WERI-Rb-1 (cell line): ENCODE data around the gene TSPAN3.

Source experiments
- DNase-seq: peaks from one replicate; pipeline ENCODE4 v3.0.0-alpha.2; 2020
- H3K27ac ChIP-seq: fragments of 250-450 bp; sonication (Bioruptor Pico); 2 replicates; pipeline ENCODE4 v1.5.1; 2020; ENCODE audit warnings: mild to moderate bottlenecking, moderate library complexity
- H3K27me3 ChIP-seq: fragments of 250-450 bp; sonication (Bioruptor Pico); 2 replicates; pipeline ENCODE4 v1.5.1; 2021; ENCODE audit warnings: mild to moderate bottlenecking, low read depth, moderate library complexity; ENCODE audit not compliant: insufficient read depth, severe bottlenecking
- H3K36me3 ChIP-seq: fragments of 250-450 bp; sonication (Bioruptor Pico); 2 replicates; pipeline ENCODE4 v1.5.1; 2020; ENCODE audit warnings: mild to moderate bottlenecking, moderate library complexity
- H3K4me3 ChIP-seq: 2 replicates; pipeline ENCODE4 v1.5.1; 2011; ENCODE audit warnings: low read depth, mild to moderate bottlenecking, control low read depth, low read length
- H3K9me3 ChIP-seq: fragments of 250-450 bp; sonication (Bioruptor Pico); 2 replicates; pipeline ENCODE4 v1.5.1; 2021; ENCODE audit warnings: mild to moderate bottlenecking, moderate library complexity; ENCODE audit not compliant: severe bottlenecking
- TF ChIP-seq, protein P1 (sequence below): IDR thresholded peaks from 2 replicates; pipeline ENCODE4 v1.5.1; 2011; ENCODE audit warnings: low read depth, mild to moderate bottlenecking, control low read depth, inconsistent platforms, low read length

Gene TSPAN3

DNA sequence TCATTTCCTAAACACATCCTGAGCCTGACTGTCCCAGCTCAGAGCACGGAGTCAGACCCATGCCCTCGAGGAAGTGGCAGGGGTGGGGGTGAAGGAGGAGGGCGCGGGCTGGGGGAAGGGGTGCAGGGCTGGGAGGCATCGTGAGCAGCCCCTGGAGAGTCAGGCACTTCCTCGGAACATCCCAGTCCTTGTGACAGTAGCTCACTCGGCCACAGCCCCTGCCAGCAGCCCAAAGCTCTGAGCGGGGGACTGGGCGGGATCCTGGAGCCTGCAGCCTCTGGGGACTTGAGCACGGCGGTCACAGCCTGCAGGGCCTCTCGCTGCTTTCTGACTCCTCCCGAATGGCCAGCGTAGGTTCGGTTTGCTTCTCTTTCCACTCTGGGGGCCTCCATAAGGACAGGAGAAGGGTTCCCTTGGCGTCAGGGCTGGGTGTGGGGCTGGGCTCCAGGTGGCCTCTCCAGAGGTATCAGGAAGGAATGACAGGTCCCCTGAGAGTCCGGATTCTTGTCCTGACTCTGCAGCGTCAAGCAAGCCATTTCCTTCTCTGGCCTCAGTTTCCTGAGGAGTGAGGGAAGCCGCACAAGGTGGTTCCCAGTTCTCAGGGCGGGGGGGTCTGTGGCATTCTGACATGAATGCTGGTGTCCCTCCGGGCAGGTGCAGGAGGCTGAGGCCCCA lies 55.1 kb downstream of the TSPAN3 start:
- TF ChIP-seq, protein P1, sequence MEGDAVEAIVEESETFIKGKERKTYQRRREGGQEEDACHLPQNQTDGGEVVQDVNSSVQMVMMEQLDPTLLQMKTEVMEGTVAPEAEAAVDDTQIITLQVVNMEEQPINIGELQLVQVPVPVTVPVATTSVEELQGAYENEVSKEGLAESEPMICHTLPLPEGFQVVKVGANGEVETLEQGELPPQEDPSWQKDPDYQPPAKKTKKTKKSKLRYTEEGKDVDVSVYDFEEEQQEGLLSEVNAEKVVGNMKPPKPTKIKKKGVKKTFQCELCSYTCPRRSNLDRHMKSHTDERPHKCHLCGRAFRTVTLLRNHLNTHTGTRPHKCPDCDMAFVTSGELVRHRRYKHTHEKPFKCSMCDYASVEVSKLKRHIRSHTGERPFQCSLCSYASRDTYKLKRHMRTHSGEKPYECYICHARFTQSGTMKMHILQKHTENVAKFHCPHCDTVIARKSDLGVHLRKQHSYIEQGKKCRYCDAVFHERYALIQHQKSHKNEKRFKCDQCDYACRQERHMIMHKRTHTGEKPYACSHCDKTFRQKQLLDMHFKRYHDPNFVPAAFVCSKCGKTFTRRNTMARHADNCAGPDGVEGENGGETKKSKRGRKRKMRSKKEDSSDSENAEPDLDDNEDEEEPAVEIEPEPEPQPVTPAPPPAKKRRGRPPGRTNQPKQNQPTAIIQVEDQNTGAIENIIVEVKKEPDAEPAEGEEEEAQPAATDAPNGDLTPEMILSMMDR: no peak
- no peaks in the 10 kb centered on the region for H3K27me3 ChIP-seq
- no peak overlapping the region for H3K4me3 ChIP-seq
- H3K27ac ChIP-seq: no peak overlapping the region
- DNase-seq: no peak
- no peaks in the 10 kb centered on the region for H3K9me3 ChIP-seq
- no peaks in the 10 kb centered on the region for H3K36me3 ChIP-seq

DNA sequence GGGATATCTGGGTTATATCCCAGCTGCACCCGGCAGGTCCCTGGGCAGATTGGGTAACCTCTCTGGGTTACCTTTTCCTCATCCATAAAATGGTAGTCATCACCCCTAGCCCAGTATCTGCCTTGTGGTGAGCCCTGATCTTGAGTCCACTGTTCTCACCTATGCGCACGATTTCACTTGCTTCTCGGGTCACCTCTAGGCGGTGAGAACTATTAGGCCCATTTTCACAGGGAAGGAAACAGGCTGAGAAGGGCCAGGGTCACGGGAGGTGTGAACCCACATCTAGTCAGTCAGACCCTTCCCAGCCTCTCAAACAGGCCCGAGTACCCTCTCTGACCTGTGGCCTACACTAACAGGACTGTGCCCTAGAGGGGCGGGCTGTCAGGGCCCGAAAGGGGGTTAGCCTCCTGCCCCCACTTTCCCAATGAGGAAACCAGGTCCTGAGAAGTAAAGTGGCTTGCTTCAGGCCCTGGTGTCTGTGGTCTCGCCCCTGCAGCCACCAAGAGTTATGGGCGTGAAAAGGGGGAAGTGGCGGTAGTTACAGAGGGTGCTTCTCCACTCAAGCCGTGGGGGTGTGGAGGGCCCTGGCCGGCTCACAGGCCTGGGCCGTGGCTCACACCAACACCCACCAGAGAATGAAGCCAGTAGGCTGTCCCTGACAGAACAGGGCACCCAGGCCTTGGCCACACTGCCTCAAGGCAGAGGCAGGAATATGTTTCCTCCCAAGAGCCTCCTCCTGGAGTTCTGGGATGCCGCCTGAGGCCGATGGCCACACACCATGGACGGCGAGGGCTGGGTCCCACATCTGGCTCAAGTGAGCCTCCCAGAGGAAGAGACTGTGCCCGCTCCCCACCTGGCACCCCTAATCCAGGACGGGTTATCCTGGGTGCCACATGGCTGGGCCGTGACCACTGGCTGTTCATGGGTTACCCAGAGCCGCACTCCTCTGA lies 56.5 kb downstream of the TSPAN3 start:
- no peak for DNase-seq
- H3K36me3 ChIP-seq: no peaks in the 10 kb centered on the region
- no peaks in the 10 kb centered on the region for H3K9me3 ChIP-seq
- H3K27me3 ChIP-seq: no peaks in the 10 kb centered on the region
- no peak overlapping the region for H3K4me3 ChIP-seq
- H3K27ac ChIP-seq: no peak overlapping the region
- TF ChIP-seq, protein P1: no peak

DNA sequence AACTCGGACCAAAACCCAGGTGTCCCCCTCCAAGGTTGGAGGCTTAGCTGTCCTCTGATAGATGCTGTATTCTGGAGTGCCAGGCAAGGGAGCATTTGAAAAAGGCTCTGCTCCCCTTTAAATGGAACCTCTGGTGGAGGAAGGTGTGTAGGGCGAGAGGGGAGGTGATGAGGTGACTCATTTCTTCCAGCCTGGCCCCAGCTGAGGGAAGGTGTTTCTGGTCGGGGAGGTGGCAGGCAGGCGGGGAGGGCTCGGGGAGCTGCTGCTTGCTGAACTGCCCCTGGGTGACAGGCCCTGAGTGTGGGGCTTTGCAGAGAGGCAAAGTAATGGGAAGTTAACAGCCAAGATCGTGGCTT lies 57.2 kb downstream of the TSPAN3 start:
- Histone ChIP-seq H3K27ac (no peak overlapping the region), H3K36me3 (no peaks in the 10 kb centered on the region), H3K9me3 (no peaks in the 10 kb centered on the region), H3K4me3 (no peak overlapping the region), H3K27me3 (no peaks in the 10 kb centered on the region)
- TF ChIP-seq, protein P1: no peak
- no peak for DNase-seq

DNA sequence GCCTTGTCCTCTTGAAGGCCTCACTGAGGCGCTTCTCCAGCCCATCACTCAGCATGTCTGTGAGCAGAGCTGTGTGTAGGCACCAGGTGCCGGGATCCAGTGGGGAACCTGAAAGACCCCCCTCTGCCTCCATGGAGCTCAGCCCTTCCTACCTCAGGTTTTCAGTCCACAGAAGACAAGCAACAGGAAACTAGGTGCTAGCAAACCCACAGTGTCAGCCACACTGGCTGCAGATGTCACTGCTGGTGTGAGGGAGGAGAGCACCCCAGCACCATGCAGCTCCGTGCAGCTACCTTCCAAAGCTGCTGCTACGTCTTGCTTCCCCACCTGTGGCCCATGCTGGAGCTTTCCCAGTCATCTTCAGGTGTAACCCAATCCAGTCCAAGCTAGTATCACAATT lies 58.0 kb downstream of the TSPAN3 start:
- H3K27me3 ChIP-seq: no peaks in the 10 kb centered on the region
- no peak overlapping the region for H3K4me3 ChIP-seq
- H3K27ac ChIP-seq: no peak overlapping the region
- H3K9me3 ChIP-seq: no peaks in the 10 kb centered on the region
- DNase-seq: no peak
- no peaks in the 10 kb centered on the region for H3K36me3 ChIP-seq
- TF ChIP-seq, protein P1: no peak

- Histone ChIP-seq H3K4me3 (no peak overlapping the region), H3K9me3 (no peaks in the 10 kb centered on the region), H3K36me3 (no peaks in the 10 kb centered on the region), H3K27me3 (no peaks in the 10 kb centered on the region), H3K27ac (no peak overlapping the region)
- TF ChIP-seq, protein P1: no peak
- DNase-seq: no peak
These were observed 58.7 kb downstream of the TSPAN3 start for GRCh38 chr15:77012117-77012712.
